HG03060 (cell line): Measurements from ENCODE around the gene SYTL3.
"Not testable (repeated sequence)": the region's sequence is repeated elsewhere in the genome, so short reads cannot be mapped to it uniquely, and the experiment has no call there.

Experiments
- ATAC-seq: cut with Tn5 transposase; IDR thresholded peaks from one replicate; pipeline ENCODE4 v1.9.1; 2021; ENCODE audit warnings: low read depth, moderate number of reproducible peaks; ENCODE audit not compliant: unreplicated experiment

The SYTL3 gene

DNA sequence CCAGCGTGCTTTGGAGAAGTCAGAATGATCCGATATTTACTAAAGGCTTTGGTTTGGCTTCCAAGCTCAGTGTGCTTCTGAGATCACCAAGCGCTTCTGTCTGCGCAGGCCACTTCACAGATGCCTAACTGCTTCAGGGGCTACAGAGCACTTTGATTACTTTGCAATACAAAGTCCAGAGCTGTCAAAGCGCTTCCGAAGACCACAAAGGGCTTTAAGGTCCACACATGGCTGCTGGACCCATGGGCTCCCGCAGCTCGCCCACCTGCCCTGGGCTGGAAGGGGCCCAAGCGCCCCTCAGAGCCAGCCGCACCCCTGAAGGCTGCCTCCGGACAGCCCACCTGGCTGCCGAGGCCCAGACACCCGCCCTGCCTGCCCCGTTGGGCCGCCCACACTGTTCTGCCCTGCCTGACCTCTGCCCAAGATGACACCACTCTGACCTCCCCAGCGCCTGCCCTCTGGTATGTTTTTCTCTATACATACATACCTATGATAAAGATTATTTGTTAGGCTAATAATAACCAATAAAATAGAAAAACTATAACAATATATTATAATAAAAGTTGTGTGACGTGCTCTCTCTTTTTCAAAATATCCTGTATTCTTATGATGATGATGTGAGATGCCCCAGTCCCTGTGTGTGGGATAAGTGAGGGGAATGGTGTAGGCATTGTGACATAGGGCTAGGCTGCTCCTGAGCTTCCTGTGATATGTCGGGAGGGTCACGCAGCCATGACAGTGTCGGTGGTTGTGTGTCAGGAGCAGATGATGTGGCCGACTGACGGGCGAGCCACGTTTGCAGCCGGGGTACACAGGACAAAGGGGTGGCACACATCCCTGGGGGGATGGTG, 27.9 kb upstream of the SYTL3 start:
- no peak for ATAC-seq

DNA sequence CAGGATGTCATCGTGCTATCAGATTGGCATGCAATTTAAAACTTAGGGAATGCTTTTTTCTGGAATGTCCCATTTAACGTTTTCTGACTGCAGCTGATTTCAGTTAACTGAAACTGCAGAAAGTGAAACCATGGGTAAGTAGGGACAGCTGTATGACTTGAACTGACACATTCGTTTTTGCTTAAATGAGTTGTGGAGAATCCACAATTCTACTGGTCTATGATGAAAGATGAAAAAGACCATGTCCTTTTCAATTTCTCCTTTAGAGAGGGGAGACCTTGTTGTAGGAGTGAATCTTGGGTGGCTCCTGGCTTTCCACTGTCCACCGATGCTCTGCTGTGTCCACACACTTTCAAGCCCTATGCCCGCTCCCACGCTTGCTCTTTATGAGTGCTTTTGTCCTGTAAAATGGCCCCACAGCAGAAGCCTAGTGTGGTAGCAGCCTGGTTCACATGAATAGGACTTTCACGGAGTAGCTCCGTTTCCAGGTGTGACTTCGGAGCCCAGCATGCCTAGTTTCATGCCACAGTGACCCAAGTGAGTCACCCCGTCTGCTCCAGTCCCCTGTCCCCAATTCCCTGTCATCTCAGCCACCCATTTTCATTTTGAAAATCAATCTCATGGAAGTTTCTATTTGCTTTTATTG, 27.2 kb upstream of the SYTL3 start:
- no peak for ATAC-seq

DNA sequence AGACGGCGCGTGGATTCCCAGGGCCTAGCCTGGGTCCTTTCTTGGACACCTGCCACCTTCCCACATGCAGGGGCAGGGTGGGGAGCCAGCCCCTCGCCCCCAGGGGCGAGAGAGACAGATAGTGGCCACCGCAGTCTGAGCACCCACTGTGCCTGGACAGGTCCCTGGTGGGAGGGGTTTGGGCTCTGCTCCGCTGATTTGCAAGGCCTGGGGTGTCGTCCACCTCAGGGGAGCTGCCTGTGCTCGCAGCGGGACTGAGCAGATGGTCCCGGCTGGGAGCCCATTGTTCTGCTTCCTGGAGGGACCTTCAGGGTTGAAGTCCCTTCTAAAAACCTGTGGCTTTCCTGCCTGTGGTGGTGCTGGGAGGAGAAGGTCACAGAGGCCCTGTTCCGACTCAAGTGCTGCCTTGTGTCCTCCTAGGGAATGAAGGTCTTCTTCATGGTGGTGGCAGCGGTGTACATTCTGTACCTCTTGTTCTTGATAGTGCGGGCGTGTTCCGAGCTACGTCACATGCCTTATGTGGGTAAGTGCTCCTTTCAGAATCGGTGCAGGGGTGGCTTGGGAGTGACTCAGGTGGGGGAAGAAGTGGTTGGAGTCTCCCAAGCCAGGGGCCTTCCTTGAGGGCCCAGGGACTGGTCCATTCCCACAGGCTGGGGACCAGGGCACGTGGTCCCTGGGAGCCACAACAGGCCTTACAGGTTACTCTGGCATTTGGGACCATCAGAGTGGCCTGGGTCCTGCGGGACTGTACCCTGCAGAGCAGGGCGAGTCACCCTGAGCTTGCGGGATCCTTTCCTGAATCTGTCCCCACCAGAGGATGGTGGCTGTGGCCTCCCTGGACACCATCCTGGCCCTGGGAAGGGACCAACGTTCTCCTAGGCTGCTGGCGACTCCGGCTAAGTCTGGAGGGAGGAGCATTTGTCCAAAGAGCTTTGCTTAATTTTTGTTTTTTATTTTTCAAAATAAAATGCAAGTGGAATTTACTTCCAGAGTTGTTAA, 24.9 kb upstream of the SYTL3 start:
- ATAC-seq: no peak

DNA sequence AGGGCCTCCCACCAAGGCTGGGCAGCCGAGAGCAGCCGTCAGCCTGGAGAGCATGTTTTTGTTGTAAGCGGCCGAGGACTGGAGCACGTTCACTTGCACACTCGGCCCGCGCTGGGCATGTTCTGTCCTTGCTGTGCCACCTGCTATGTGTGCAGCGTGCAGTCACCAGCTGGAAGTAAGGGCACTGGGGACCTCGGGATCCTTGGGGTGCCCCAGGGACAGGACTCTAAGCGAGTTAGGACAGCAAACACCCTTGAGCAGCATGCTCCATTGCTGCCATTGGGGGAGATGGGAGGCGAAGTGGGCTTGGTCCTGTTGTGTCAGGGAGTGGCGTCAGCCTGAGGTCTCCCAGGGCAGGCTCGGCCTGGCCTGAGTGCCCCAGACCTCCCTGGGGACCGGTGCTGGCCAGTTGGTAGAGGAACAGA, 24.0 kb upstream of the SYTL3 start:
- ATAC-seq: no peak

DNA sequence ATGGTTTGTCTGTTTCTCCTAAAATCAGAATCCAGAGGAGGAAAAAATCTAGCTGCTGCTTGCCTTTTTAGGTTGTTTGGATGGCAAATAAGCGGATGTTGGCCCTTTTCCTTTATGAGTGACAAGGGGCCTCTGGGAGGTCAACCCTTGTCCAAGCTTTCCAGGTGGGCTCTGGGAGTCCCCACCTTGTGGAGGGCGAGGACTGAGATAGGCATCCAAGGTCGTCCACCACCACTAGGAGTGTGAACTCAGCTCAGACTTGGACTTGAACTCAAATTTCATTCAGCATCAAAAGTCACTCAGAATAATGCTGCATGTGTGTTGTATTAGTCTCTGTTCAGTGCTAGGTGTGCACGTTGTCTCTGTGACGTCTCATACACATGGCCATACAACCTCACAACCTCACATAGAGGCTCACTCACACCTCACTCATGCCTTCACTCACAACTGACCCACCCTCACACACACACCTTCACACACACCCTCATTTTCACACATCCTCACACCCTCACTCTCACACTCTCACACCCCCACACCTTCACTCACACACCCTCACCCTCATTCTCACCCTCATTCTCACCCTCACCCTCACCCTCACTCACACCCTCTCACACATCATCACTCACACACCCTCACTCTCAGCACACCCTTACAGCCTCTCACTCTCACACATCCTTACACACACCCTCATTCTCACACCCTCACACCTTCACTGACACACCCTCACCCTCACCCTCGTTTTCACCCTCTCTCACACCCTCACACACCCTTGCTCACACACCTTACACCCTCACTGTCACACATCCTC, 23.3 kb upstream of the SYTL3 start:
- ATAC-seq: no peak

DNA sequence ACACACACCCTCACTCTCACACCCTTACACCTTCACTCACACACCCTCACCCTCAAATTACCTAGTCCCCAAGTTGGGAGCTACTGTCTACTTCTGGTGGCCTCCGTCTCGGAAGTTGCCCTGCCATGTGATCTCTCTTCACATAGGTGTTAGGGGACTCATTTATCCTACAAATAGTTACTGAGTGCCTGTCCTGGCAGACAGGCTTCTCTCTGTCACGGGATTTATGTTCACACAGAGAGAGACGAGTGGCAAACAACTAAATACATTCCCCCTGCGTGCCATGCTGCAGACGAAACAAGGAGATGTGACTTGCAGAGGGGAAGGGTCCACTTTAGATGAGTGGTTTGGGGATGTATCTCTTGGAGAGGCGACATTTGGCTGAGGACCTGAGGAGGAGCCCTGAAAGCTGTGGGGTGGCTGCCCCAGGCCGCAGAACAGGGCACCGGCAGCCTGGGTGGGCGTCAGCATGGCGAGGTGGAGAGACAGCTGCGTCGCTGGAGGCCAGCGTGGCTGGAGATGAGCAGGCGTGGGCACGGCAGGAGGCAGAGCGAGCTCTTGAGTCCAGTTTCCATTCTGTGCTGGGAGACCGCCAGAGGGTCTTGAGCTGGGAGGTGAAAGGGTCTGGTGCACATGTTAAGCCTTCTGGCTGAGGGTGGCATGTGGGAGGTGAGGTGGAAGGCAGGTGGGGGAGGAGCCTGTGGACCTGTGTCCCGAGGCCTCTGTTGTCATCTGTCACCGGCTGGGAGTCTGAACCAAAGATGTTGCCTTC, 22.5 kb upstream of the SYTL3 start:
- ATAC-seq: no peak

DNA sequence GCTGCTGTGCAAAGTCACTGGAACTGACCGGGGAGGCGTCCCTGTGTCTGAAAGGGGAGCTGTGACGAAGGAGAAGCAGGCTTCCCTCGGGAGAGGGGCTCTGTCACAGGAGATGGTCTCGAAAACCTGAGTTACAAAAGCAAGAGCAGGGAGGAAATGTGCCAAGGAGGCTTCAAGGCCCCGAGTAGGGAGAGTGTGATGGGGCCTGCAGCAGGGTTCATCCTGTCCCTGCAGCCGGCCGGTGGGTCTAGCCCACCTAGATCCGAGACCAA, 22.0 kb upstream of the SYTL3 start:
- ATAC-seq: no peak

DNA sequence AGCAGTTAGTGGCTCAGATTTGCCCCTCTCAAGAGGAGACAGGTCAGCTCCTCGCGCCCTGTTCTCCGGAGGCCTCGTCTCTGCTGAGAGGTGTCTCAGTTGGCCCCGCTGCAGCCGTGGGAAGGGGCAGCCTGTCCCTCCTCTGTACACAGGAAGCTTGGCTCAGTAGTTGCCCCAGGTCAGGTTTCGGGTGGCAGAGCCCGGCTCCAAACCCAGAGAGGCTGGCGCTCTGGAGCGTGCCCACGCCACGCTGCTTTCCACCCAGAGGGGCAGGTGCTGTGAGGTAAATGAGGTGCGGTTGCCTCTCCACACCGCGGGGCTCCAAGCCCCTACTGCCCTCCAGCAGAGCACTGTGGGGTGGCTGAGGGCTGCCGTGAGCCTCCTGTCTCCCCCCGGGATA, 21.3 kb upstream of the SYTL3 start:
- ATAC-seq: no peak

DNA sequence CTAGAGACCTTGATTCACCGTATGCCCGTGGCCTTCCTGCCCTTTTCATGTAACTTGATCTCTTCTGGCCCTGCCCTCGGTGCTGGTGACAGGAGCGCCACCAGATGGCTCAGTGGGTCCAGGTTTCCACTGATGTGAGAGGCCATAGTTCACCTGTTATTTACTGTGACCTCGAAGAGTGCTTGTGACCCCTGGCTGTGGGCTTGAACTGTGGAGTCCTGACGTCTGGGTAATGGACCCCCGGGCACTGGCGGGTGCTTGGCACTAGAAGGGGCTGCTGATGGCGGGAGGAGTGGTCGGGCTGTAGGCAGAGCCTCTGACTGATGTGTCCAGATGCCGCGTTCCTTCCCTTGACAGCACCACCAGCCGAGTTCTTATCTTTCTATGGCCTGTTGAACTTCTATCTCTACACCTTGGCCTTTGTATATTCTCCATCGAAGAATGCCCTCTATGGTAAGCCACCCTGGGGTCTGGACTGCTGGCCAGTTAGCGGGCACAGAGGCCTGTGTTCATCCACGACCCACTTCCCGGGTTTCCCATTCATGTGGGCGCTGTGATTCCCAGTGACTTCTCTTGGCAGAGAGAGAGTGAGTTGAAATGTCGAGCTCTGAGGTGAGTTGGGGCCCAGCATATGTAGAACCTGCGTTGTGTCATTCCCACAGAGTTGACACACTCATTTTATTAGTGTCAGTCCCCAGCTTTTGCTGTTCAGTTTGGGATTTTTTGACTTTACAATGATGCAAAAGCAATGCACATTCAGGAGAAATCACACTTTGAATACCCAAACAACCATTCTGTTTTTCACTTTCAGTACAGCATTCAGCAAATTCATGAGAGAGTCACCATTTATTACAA, 20.3 kb upstream of the SYTL3 start:
- ATAC-seq: no peak

DNA sequence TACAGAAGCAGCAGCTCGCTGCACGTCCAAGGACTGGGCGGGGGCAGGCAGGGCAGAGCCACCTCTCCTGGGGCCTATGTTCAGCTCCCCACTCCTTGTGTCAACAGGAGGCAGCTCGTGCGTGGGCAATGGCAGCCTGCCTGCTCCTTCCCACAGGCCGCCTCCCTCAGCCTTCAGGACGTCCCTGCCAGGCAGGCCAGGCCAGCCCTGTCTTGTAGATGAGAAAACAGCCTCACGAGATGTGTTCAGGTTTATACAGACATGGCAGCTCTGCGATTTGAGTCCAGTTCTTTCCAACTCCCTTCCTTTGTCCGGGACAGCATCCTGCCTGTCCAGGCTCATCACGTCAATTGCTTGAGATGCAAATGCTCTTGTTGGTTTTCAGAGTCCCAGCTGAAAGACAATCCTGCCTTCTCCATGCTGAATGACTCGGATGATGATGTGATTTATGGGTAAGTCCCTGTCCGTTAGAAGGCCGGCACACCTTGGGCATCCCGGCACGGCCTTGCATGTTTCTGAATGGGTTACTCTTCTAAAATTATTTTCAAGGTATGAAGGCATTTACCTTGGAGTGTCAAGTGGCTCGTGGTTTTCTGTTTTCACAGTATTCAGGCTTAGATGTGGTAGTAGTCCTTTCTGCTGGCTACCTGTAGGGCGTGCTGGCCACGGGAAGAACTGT, 18.8 kb upstream of the SYTL3 start:
- ATAC-seq: no peak

DNA sequence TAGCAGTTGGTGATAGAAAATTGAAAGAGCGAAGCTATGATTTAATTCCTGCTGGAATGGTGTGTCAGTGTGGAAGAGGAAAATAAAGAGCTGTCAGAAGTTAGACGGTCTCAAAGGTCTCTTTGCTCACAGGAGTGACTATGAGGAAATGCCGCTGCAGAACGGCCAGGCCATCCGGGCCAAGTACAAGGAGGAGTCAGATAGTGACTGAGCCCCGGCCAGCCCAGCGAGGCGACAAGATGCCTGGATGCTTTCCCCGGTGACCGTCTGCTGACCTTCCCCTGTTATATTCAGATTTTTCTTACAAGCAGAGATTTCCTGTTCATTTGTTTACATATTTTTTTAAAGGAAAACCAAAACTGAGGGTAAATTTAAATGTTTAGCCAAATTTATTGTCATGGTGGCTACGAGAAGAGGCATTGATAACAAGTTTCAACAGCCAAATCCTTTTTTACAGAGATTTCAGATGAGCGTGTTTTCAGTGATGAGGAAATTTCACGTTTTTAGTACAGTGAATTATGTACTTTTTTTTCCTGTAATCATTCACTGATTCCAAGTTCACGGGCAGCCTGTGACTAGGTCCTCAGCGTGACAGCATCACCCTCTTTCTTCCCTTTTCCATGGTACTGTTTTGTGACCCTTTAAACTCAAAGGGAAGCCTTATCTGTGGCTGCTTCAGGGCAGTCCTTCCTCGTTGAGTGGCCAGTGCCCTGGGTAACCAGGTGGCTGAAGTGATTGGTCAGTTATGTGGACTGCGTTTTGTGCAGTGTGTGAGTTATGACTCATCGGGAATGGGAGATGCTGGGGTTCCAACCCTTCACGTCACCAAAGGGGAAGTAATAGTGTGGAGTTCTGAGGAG, 17.9 kb upstream of the SYTL3 start:
- ATAC-seq: no peak

DNA sequence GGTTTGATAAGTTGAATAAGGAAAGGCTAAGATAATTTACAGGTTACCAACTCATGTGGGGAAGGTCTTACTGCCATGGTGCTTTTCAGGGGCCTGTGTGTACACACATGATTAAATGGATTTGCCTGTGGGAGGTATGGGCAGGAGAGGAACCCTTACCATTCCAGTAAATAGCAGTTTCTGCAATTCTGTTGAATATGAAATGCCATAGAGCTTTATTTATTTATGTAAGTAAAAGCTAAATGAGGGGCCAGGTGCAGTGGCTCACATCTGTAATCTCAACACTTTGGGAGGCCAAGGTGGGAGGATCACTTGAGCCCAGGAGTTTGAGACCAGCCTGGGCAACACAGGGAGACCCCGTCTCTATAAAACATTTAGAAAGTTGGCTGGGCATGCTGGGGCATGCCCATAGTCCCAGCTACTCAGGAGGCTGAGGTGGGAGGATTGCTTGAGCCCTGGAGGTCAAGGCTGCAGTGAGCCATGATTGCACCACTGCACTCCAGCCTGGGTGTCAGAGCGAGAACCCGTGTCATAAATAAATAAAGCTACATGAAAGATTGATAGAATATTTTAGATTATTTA, 17.2 kb upstream of the SYTL3 start:
- ATAC-seq: not testable (repeated sequence)

DNA sequence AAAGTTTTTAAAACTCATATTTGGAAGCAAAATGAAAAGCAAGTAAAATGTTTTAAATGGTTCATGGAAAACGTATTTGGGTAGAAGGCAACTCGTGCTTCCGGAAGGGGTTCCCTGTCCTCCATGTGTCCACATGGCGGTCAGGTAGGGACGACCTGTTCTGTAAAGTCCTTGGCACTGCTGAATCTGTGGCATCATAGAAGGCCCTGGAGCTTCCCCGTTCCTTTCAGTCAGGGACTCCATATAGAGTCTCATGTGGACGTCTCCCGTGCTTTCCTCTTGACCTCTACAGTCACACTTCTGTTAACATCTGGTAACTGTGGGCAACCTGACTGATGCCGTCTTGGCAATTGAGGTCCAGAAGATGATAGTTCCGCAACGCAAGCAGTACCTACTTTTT, 16.7 kb upstream of the SYTL3 start:
- ATAC-seq: no peak

DNA sequence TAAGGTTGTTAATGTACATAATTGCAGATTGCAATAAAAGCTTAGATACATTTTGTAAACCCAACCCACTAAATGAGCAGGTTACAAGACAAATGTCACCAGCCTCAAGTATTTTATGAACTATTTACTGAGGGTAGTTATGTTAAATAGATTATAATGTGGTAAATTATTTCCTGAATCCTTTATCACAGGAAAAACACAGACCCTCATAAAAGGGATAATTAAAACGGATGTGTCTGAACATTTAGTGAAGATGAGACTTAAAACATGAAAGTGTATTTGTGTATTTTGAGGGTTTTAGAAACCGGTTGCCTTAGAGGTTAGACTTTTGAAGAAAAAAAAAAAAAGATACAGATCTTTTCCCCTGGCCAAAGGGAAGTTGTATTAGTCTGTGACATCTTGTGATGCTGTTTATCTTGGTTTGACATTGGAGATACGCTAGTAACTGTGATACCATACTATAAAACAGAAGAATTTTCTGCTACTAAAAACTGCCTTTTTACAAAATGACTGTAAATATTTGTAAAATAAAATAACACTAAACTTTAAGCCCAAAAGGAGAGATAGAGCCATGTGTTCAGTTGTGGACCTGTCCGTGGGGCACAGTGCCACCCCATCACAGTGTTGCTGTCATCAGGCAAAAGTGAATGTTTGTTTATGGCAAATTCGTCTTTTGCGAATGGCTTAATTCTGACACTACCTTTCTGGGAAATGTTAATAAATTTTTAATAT, 15.0 kb upstream of the SYTL3 start:
- no peak for ATAC-seq

DNA sequence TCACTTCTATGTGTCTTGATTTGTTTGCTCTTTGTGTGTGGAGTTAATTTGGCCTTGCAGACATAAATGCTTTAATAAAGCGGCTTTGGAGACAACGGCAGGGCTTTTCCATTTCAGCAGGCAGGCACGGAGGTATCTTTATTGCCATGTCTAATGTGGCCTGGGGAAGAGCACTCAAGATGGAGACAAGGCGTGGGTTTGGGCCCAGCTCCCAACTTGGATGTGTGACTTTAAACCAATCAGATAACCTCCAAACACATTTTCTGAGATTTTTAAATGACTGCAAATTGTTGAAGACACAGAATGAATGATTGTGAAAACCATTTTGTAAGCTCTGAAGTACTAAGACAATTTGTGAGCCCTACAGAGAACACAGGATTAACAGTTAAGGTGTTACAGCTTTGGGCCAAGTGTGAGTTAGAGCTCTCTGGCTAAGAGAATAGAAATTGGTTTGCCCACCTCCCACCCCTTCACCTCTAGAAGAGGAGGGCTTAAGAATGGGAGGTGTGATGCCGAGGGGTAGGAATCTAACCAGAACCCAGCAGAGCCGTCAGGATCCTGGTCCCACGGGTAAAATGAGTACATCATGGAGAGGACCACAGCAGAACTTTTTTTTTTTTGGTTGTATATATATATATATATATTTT, 14.3 kb upstream of the SYTL3 start:
- no peak for ATAC-seq

DNA sequence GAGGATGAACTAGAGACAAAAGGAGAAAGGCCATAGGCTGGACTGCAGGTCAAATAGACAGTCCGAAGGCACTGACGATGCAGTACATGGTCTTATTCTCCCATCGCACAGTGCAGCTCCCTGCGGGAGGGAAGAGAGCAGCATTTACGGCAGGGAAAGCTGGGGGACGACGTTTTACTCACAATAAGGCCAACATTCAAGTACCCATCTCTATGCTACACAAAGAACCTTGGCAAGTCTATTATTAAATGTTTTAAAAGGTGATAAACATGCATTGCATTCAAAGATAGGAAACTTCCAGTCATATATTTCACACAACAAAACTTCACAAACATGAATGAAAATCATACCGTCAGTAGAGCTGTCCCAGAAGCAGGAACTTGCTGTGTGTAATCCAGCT, 13.1 kb upstream of the SYTL3 start:
- no peak for ATAC-seq
